Measurements from ENCODE around the gene FANCD2.
"Not testable (repeated sequence)": the region's sequence is repeated elsewhere in the genome, so short reads cannot be mapped to it uniquely, and the experiment has no call there.

FANCD2 gene

DNA sequence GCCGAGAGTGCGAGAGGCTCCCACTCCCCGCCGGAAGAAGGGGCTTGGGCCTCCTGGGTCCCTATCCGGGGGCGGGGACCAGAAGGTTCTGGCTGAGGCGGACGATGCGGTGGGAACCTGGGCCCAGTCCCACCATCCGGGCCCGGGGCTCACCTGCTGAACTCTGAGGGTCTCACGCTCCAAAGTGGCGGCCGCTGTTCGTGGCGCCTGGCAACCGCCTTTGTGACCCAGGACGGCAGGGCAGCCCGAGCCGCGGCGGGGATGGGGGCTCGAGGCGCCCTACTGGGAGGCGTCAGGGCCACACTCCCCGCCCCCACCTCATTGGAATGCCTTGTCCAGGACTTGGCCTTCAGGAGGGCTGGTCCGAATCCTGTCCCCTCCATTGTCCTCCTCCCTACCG lies 81.9 kb downstream of the FANCD2 start, which contains the start of gene FANCD2OS:
Gene FANCD2OS (minus strand): TSS at position 165 of the 400 bp plus-strand sequence. CDS start 3,481 bp downstream, outside the sequence.
- DNase-seq (ENCODE audit: low read depth), result no peak

DNA sequence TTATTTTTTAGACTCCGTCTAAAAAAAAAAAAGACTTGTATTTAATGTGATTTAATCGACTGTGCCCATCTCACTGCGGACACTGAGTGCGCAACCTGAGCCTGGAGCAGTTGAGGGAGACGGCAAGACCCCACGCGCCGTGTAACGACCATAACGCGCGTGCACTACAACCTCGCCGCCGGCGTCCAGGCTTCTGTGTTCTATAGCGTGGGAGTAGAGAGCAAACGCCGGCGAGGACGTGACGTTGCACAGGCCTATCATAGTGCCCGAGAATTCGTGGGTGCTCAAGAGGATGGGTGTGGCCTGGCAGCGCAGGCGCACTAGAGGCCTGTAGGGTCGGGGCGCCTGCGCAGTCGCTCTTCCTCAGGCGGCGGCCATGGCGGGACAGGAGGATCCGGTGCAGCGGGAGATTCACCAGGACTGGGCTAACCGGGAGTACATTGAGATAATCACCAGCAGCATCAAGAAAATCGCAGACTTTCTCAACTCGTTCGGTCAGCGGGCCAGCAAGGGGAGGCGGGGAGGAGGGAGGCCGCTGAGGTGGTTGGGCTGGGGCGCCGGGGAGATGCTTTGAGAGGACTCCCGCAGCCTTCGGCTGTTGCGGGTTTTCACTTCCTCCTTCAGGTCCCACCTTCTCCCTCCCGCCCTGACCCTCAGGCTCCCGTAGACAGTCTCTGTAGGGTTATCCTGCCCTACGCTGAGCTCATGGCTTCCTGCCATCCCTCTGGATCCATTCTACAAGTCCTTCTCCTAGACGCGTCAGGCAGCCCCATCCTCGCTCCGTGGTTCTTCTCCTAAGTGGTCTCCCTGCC lies 89.3 kb downstream of the FANCD2 start, which contains the start of gene BRK1:
Gene BRK1 (plus strand): TSS at position 350 of the 812 bp plus-strand sequence. CDS start 27 bp downstream, at position 377.
- peak; percentile 89 for DNase-seq (ENCODE audit: low read depth)

DNA sequence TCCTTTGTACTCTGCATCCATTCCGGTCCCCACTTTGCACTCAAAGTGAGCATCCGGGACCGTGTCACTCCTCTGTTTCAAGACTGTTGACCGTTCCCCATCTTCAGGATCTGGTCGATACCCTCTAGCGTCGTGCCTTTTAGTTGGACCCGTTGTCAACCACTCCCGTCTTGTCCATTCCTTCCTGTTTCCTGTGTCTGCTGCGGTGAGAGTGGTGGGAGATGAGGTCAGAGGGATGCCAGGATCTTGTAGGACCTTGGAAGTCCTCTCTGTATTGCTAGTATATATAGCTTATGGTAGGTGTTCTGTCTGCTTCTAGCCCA lies 89.9 kb downstream of the FANCD2 start:
- DNase-seq (ENCODE audit: low read depth), result peak; percentile 17

DNA sequence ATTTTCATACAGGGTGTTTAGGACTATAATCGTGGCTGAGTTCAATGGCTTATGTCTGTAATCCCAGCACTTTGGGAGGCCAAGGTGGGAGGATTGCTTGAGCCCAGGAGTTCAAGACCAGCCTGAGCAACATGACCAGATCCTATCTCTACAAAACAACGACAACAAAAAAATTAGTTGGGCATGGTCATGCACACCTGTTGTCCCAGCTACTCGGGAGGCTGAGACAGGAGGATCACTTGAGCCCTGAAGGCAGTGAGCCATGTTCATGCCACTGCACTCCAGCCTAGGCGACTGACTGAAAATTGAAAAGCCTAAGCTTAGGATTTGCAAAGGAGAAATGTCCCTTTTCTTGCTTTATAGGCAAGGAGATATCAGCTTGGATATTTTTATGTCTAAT lies 90.7 kb downstream of the FANCD2 start:
- no peak for DNase-seq (ENCODE audit: low read depth)

DNA sequence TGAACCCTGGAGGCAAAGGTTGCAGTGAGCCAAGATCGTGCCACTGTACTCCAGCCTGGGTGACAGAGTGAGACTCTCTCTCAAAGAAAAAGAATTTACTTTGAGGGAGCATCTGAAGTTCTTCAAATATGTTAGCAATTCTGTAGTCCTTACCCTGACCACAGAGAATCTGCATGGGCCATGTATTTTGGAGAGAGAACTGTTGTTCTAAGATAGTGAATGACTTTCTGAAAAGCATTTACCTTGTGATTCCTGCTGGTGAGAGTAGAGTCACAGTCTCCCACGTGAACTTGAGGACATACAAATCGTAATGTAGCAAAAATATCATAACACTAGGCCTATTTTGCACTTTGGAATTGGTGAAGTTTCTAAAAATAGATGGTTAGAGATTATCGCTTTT lies 93.1 kb downstream of the FANCD2 start:
- DNase-seq (ENCODE audit: low read depth), result no peak

DNA sequence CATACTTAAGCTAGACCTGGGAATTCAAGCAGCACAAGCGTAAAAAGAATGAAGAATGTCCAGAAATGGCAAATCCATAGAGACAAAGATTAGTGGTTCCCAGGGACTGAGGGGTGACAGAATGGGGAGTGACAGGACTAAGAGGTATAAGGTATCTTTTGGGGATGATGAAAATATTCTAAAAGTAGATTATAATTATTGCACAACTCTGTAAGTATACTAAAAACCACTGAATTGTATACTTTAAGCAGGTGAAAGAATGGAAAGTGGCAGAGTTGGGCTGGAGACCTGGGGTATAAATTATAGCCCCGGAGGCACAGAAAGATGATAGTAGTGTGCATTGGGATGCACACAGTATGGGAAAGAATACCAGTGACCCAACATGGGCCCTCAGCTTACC lies 94.8 kb downstream of the FANCD2 start:
- DNase-seq (ENCODE audit: low read depth), result no peak

DNA sequence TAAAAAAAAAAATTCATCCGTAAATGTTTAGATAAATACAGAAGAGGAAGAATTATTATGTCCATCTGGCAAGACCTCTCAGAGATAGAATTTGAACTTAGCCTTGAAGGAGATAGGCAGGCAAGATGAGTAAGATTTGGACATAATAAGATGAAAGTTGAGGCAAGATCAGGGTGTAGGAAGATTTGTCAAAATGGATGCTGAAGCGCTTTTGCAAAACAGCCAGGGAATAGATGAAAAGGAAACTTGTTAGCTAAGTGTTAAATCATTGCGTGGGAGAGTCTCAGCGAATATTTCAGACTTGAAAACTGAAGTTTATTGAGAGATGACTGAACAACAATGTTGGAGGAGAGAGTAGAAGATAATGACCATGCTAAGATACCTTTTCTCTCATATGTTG lies 96.5 kb downstream of the FANCD2 start:
- DNase-seq (ENCODE audit: low read depth), result no peak

DNA sequence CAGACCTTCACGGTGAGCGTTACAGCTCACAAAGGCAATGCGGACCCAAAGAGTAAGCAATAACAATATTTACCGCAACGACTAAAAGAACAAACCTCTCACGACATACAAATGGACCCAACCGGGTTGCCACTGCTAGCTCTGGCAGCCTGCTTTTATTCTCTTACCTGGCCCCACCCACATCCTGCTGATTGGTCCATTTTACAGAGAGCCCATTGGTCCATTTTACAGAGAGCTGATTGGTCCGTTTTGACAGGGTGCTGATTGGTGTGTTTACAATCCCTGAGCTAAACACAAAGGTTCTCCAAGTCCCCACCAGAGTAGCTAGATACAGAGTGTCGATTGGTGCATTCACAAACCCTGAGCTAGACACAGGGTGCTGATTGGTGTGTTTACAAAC lies 109.6 kb downstream of the FANCD2 start:
- not testable (repeated sequence) for DNase-seq (ENCODE audit: low read depth)

DNA sequence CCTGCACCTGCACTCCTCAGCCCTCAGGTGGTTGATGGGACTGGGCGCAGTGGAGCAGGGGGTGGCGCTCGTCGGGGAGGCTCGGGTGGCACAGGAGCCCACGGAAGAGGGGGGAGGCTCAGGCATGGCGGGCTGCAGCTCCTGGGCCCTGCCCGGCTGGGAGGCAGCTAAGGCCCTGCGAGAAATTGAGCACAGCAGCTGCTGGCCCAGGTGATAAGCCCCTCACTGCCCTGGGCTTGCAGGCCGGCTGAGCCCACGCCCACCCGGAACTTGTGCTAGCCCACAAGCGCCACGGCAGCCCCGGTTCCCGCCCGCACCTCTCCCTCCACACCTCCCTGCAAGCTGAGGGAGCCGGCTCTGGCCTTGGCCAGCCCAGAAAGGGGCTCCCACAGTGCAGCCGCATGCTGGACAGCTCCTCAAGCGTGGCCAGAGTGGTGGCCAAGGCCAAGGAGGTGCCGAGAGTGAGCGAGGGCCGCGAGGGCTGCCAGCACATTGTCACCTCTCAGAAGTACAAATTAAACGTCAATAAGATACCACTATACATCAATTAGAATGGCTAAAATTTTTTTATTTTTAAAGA lies 110.3 kb downstream of the FANCD2 start:
- no peak for DNase-seq (ENCODE audit: low read depth)

DNA sequence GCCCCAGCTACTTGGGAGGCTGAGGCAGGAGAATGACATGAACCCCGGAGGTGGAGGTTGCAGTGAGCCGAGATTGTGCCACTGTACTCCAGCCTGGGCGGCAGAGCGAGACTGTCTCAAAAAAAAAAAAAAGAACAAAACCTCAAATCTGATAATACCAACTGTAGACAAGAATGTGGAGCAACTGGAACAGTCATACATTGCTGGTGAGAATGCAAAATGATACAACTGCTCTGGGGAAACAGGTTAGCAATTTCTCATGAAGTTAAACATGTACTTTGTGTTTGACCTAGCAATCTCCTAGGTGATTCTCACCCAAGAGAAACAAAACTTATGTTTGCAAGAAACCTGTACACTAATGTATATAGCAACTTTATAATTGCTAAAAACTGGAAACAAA lies 110.9 kb downstream of the FANCD2 start:
- no peak for DNase-seq (ENCODE audit: low read depth)

DNA sequence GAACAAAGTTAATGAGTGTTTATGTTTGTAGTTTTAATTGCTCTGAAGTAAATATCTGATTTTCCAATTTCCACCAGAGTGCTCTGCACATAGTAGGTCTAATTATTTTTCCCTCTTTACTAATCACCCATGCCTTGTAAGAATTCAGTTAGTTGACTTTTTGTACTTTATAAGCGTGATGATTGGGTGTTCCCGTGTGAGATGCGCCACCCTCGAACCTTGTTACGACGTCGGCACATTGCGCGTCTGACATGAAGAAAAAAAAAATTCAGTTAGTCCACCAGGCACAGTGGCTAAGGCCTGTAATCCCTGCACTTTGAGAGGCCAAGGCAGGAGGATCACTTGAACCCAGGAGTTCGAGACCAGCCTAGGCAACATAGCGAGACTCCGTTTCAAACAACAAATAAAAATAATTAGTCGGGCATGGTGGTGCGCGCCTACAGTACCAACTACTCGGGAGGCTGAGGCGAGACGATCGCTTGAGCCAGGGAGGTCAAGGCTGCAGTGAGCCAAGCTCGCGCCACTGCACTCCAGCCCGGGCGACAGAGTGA lies 114.8 kb downstream of the FANCD2 start:
- no peak for DNase-seq (ENCODE audit: low read depth)

DNA sequence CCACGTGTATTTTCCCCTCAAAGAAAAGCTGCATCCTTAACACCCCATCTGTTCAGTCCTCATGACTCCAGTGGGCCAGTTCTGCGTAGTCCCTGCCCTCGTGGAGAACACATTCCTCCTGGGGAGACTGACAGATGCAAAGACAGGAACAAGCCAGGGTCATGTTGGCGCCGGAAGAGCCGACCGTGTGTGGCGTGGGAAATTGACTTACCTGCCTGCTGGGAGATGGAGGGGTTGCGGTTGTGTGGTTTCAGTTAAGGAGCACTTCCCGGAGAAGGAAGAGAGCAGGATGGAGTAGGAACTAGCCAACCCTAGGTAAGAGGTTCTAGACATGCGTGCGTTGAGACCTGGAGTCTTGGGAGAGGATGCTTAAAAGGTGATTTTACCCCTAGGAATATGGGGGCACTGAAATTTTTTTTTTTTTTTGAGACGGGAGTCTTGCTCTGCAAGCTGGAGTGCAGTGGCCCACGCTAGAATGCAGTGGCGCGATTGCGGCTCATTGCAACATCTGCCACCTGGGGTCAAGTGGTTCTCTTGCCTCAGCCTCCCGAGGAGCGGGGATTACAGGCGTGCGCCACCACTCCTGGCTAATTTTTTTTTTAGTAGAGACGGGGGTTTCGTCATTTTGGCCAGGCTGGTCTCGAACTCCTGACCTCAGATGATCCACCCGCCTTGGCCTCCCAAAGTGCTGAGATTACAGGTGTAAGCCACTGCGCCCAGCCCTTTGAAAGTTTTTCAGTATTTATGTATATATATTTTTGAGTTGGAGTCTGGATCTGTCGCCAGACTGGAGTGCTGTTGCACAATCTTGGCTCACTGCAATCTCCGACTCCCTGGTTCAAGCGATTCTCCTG lies 116.7 kb downstream of the FANCD2 start:
- DNase-seq (ENCODE audit: low read depth), result no peak

DNA sequence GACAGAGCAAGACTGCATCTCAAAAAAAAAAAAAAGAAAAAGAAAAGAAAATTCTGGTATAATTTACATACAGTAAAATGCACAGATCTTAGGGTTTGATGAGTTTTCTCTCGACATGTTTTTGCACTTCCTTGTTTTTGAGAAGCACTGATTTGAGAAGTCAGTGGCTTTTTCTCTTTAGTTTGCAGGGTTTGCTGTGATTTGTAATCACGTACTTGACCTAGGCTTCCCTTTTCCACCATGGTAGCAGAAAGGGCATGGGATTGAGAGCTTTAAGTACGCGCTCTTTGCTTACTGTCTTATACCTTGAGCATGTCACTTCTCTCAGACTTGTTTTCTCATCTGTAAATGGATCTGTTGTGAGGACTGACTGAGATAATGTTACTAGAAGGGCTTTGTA lies 119.4 kb downstream of the FANCD2 start:
- no peak for DNase-seq (ENCODE audit: low read depth)

DNA sequence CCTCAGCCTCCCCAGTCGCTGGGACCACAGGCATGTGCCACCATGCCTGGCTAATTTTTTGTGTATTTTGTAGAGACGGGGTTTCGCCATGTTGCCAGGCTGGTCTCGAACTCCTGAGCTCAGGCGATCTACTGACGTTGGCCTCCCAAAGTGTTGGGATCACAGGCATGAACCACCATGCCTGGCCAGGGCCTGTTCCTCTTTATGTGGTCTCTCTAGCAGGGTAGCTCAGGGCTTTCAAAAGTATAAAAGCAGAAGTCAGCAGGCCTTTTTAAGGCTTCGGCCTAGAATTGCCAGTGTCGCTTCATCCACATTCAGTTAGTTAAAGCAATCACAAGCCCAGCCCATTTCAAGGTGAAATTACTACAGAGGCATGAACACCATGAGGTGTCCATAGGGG lies 123.0 kb downstream of the FANCD2 start:
- DNase-seq (ENCODE audit: low read depth), result no peak

DNA sequence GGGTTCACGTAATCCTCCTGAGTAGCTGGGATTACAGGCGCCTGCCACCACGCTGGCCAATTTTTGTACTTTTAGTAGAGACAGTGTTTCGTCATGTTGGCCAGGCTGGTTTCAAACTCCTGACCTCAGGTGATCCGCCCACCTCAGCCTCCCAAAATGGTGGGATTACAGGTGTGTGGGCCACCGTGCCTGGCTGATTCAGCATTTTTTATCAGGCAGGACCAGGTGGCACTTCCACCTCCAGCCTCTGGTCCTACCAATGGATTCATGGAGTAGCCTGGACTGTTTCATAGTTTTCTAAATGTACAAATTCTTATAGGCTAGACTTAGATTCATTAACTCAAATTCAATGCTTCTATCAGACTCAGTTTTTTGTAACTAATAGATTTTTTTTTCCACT lies 124.8 kb downstream of the FANCD2 start:
- DNase-seq (ENCODE audit: low read depth), result no peak

Data from non-pigmented ciliary epithelial cell (primary cell).